GM18511 (cell line): ENCODE results near the gene RANBP1.

Source experiments
- ATAC-seq: cut with Tn5 transposase; IDR thresholded peaks from one replicate; pipeline ENCODE4 v1.9.1; 2021; ENCODE audit warnings: mild to moderate bottlenecking, moderate library complexity; ENCODE audit not compliant: unreplicated experiment

RANBP1 gene

GRCh38 chr22:20088263-20088648, 27.6 kb upstream of the RANBP1 start:
- ATAC-seq: no peak

DNA sequence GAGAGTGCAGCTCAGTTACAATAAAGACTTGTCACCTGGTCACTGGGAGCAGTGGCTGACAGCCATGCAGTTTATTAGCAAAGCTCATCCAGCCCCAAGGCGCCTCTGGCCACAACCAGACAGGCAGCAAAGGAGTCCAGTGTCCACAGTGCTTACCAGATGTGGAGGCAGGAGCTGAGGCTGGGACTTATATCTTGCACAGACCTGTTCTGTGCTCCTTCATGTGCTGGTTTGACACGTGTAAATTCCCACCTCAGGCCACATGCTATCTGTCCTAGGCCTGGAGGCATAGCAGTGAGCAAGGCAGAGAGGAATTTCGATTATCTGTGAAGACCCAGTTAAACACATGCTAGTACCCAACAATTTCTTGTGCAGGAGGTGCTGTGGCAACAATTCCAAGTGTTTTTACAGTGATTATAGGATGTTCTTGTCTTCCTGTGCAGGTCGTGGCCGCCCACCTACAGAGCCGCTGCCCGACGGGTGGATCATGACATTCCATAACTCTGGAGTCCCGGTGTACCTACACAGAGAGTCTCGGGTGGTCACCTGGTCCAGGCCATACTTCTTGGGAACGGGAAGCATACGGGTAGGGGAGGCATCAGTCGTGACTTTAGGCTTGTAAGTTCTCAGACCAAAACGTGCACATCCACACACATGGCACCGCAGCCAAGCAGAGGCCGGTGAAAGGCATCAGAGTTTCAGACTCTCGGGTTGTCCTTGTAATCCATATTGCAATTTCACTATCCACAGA, 26.5 kb upstream of the RANBP1 start:
- ATAC-seq: no peak

GRCh38 chr22:20089977-20090729, 25.8 kb upstream of the RANBP1 start:
- ATAC-seq: no peak

GRCh38 chr22:20090730-20091240, 25.1 kb upstream of the RANBP1 start:
- ATAC-seq: no peak

DNA sequence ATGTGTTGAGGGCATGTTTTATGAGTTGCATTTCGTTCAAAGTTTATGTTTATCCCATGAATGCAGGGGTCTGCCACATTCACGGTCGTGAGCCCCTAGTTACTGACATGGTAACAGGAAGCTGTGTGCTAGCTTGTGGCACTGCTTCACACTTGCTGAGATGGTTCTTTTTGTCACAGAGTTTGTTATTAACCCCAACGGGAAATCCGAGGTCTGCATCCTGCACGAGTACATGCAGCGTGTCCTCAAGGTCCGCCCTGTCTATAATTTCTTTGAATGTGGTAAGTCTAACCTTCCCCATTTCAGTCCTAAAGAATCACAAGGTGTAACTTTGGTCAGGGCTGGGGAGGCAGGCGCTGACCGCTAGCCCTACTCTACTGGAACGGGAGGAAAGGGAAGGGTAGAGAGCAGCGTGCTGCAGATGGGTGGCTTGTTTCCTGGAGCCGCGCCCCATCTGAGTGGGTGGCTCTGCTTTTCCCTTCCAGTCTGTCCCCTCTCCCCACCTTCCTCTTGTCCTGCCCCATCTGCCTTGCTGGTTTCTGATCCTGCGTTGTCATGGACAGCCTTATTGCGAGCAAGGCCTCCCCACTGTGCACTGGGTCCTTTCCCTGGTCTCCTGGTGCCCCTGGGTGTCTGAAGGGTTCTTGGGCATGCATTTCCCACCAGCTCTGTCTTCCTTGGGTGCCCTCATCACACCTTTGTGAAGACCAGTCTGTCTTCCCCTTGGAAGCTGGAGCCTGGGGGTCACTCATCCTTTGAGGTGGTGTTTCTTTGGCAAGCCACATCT, 24.0 kb upstream of the RANBP1 start:
- ATAC-seq: no peak

DNA sequence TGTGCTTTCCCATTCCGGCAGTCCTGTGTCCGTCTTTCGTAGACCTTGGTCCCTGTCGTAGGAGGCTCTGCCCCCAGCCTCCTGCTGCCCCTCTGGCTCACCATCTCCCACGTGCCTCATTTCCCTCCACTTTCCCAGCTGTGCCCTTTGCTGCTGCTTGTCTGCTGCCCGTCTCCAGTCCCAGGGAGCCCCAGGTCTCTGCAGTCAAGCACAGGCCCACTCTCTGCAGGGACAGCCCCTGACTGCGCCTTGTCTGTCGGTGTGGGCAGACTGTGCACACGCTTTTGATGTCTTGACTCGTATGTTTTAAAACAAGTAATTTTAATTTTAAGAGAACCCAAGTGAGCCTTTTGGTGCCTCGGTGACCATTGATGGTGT, 23.4 kb upstream of the RANBP1 start:
- ATAC-seq: no peak

- no peak for ATAC-seq
These were observed 22.3 kb upstream of the RANBP1 start for GRCh38 chr22:20093418-20094196.

DNA sequence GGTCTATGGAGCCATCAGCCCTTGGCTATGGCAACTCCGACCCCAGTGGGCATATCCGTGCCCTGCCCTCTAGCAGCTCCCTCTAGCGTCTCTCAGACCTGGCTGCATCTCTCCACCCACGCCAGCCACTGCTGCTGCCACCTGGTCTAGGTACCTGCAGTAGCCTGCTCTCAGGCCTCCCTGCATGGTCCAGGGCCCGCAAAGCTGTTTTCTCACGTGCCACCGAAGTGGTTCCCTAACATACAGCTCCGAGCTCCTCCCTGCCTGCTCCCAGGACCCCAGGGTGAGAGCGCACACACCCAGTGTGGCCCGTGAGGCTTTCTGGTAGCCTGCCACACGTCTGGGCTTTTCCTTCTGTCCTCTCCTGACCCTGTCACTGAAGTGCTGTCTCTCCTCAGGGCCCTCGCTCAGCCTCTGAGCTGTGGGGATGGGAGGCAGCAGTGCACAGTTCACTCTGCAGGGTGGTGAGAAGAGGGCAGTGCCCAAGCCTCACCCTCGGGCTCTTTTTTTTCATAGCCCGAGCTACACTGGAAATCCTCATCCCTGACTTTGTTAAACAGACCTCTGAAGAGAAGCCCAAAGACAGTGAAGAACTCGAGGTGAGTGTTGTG, 21.6 kb upstream of the RANBP1 start:
- no peak for ATAC-seq

DNA sequence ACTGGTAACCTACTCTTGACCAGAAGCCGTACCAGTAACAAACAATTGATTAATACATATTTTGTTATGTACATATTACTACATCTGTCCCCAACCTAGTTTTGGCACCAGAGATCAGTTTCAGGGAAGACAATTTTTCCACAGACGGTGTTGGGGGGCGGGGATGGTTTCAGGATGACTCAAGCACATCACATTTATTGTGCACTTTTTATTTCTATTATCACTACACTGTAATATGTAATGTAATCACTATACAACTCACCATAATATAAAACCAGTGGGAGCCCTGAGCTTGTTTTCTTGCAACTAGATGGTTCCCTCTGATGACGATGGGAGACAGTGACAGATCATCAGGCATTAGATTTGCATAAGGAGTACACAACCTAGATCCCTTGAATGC, 20.4 kb upstream of the RANBP1 start:
- ATAC-seq: no peak

DNA sequence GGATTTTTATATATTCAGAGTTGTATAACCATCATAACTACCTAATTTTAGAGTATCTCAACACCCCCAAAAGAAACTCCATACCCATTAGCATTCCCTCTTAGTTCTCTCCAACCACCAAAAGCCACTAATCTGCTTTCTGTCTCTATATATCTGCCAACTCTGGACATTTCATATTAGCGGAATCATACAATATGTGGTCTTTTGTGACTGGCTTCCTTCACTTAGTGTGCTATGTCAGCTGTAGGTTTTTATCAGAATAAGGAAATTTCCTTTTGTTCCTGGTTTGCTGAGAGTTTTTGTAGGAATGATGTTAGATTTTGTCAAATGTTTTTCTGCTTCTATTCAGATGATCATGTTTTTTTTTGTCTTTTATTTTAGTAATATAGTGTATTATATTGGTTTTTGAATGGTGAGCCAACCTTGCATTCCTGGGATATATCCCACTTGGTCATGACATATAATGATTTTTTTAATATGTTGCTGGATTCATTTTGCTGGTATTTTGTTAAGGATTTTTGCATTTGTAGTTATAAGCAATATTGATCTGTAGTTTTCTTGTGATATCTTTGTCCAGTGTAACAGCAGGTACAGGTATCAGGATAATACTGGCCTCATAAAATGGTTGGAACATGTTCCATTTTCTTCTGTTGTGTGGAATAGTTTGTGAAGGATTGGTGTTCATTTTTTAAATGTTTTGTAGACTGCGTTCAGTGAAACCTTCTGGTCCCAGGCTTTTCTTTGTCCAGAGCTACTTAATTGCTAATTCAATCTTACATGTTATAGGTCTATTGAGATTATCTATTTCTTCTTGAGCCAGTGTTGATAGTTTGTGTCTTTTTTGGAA, 19.1 kb upstream of the RANBP1 start:
- no peak for ATAC-seq

DNA sequence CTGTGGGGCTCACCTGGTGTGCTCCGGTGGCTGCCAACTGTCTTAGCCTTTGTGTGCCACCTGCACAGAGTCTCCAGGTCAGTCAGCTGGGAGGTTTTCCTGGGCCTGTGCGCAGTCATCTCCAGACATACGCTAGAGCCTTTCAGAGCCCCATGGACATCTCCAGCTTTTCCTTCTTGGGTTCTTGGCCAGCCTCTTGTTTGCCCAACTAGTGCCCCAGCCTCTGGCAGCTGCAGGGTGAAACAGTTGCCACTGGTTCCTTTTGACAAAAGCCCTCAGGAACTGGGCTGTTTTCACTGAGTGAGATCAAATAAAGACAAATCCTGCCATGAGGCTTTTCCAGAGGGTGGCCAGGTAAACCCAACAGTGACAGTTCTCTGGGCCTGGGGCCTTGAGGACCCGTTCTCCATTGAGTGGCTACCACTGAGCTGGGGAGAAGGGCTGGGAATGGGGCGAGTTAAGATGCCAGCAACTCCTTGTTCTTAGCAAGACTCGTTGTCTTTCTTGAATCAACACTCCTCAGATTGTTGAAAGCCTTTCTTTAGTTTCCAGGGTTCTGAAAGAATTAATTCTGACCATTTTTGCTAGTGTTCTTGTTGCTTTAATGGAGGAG, 16.7 kb upstream of the RANBP1 start:
- no peak for ATAC-seq

- no peak for ATAC-seq
These were observed 14.3 kb upstream of the RANBP1 start for GRCh38 chr22:20101638-20102037.

GRCh38 chr22:20102203-20102780, 13.6 kb upstream of the RANBP1 start:
- ATAC-seq: no peak

DNA sequence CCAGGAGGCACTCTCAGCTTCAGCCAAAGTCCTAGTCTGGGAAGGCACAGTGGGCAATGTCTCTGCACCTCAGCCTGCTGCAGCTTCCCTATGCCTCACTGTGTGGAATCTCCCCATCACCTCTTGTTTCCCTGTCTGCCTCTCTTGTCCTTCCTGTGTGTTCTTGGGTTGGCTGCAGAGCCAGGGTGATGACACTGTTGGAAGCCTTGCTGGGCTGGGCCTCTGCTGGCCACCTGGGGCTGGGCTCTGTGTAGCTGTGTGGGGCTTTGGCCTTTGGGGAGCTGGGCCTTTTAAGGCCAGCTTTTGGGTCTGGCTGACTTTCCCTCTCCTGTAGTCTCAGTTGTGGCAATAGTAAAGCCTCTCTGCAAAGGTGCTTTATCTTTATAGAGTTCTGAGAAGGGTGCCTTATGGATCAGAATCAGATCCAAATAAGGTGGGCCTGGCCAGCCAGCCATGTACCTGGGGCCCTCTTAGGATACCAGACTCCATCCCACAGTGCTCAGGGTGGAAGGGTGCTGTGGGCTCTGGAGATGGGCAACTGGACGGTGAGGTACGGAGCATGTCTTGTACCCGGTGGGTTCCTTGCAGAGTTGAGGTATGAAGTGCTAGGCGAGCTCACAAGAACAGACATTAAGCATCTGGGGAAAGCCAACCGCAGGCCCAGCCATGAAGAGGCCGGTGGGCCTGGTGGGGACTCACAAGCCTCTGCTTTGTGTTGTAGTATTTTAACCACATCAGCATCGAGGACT, 10.3 kb upstream of the RANBP1 start:
- no peak for ATAC-seq

GRCh38 chr22:20106205-20106848, 9.6 kb upstream of the RANBP1 start:
- no peak for ATAC-seq

DNA sequence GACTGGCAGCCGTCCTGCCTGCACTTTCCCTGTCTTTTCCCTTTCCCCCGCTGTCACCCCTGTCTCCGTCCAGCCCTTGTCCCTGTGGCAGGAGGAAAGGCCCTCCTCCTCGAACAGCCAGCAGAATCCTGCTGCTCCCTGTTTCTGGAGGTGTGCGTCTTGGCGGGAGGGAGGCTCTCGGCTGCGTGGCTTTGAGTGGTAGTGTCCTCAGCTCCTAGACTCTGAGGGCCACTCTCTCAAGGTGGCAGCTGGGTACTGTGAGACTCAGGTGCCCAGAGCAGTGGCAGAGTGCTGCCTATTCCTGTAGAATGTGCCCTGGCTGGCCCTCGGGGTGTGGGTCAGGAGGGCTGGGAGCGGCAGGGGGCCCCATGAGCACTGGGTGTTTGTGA, 9.1 kb upstream of the RANBP1 start:
- no peak for ATAC-seq

DNA sequence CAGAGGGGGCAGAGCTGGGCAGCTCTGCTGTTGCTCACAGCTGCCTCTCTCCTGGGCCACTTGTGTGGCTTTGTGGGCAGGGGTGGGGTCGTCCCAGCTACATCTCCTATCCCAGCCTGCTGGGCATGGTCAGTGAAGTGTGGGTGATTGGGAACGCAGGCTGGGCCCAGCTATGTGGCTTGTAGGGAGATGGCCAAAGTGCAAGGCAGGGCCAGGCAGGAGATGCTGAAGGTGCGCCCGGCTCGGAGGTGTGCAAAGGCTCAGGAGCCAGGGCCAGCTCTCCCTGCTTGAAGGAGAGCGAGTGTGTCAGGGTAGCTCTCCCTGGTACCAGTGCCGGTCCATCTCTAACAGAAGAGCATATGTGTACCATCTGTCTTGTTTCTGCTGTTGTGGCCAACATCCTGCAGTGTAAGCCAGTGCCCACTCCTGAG, 8.4 kb upstream of the RANBP1 start:
- ATAC-seq: no peak
